ENCODE measurements around the gene AKR7A2. TPM values are rescaled to one million over a fixed set of nuclear protein-coding genes. Genes with fewer than 3 reads are reported as not detected.

The AKR7A2 gene
- total and polyA plus RNA-seq, 8 donors = 43.2 to 73.8 (median 63.5) TPM

DNA sequence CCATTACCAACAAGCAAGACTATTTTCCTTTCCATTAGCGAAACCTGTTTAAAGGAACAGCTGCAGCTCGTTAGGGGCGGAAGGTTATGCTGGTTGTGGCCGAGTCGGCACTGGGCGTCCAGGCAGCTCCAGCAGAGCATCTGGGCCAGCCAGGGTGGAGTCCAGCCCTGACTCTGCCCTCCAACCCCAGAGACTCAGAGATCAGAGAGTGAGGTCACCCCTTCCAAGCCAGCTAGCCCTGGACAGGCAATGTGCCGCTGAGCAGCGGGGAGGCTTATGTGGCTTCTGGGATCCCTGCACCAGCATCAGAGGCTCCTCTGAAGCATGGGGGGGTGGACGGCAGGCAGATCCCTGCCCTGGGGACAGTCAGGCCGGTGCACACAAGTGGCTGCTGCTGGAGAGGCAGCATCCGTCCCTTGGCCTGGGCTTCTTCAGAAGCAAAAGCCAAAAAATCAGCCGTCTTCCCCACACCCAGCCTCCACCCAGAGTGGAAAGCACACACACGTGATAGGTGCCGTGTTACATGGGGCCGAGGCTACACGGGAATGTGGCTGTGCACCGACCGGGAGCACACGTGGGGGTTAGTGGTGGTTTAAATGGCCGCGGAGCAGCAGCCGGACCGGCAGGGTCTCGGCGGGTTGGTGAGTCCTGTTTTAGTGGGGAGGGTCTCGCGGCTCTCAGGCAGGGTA is 30.3 kb upstream of the AKR7A2 start:
- Histone ChIP-seq H3K27ac (no peak overlapping the region), H3K4me3 (no peak overlapping the region), H3K36me3 (peaks cover 0 to 87% of the 10 kb centered on the region in 2 donors)

GRCh38 chr1:19341201-19342061 is 29.5 kb upstream of the AKR7A2 start:
- Histone ChIP-seq H3K4me3 (no peak overlapping the region), H3K36me3 (peaks cover 0 to 88% of the 10 kb centered on the region in 2 donors), H3K27me3 (no peaks in the 10 kb centered on the region), H3K27ac (no peak overlapping the region), H3K9me3 (no peaks in the 10 kb centered on the region), H3K4me1 (peaks cover 0 to 1% of the 10 kb centered on the region in 2 donors)
- DNase-seq (peak in 3 of 4 donors; percentile 48 to 64 (median 50)), ATAC-seq (peak; percentile 75)
- intact Hi-C loops (cut with DNase I) = loop anchor here in 1 of 2 donors (10.0 kb wide), 1 partner anchor 313 kb away; no protein-coding TSS in a partner anchor
- TF ChIP-seq, protein P1, sequence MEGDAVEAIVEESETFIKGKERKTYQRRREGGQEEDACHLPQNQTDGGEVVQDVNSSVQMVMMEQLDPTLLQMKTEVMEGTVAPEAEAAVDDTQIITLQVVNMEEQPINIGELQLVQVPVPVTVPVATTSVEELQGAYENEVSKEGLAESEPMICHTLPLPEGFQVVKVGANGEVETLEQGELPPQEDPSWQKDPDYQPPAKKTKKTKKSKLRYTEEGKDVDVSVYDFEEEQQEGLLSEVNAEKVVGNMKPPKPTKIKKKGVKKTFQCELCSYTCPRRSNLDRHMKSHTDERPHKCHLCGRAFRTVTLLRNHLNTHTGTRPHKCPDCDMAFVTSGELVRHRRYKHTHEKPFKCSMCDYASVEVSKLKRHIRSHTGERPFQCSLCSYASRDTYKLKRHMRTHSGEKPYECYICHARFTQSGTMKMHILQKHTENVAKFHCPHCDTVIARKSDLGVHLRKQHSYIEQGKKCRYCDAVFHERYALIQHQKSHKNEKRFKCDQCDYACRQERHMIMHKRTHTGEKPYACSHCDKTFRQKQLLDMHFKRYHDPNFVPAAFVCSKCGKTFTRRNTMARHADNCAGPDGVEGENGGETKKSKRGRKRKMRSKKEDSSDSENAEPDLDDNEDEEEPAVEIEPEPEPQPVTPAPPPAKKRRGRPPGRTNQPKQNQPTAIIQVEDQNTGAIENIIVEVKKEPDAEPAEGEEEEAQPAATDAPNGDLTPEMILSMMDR (IDR thresholded peaks at IDR 0.05) = peak; percentile 80 to 82

More for the DNA sequence above, 30.3 kb upstream of the AKR7A2 start:
- TF ChIP-seq, protein P1 (IDR thresholded peaks at IDR 0.05) = no peak
- DNase-seq (no peak), ATAC-seq (no peak)
- Histone ChIP-seq H3K9me3 (no peaks in the 10 kb centered on the region), H3K27me3 (no peaks in the 10 kb centered on the region), H3K4me1 (peaks cover 0 to 9% of the 10 kb centered on the region in 2 donors)
- intact Hi-C loops (cut with DNase I) = loop anchor here in 1 of 2 donors (10.0 kb wide), 1 partner anchor 313 kb away; no protein-coding TSS in a partner anchor

DNA sequence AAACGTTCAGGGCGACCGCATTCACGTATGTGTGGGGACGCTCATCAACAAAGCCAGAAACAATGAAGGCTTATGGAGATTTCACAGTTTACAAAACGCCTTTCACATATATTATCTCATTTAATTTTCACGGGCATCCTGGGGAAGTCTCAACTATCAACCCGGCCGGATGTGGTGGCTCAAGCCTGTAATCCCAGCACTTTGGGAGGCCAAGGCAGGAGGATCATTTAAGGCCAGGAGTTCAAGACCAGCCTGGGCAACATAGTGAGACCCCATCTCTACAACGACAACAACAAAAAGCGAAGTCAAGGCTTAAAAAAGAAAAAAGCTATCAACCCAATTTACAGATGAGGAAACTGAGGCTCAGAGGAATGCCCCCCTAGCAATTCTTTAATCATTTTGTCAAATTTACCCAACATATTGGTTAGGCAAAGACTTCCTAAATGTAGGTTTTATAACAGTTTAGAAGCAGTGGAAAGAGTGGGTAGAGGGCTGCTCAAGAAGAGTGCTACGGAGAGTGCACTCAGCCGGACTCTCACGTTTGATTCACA is 28.5 kb upstream of the AKR7A2 start:
- intact Hi-C loops (cut with DNase I) = loop anchor here in 1 of 2 donors (10.0 kb wide), 1 partner anchor 314 kb away; no protein-coding TSS in a partner anchor
- ATAC-seq = no peak
- Histone ChIP-seq H3K4me3 (no peak overlapping the region), H3K27me3 (no peaks in the 10 kb centered on the region), H3K9me3 (no peaks in the 10 kb centered on the region), H3K4me1 (no peaks in the 10 kb centered on the region), H3K36me3 (peaks cover 0 to 84% of the 10 kb centered on the region in 2 donors), H3K27ac (no peak overlapping the region)
- peak in 1 of 4 donors; percentile 24 for DNase-seq
- TF ChIP-seq, protein P1 (IDR thresholded peaks at IDR 0.05) = no peak

DNA sequence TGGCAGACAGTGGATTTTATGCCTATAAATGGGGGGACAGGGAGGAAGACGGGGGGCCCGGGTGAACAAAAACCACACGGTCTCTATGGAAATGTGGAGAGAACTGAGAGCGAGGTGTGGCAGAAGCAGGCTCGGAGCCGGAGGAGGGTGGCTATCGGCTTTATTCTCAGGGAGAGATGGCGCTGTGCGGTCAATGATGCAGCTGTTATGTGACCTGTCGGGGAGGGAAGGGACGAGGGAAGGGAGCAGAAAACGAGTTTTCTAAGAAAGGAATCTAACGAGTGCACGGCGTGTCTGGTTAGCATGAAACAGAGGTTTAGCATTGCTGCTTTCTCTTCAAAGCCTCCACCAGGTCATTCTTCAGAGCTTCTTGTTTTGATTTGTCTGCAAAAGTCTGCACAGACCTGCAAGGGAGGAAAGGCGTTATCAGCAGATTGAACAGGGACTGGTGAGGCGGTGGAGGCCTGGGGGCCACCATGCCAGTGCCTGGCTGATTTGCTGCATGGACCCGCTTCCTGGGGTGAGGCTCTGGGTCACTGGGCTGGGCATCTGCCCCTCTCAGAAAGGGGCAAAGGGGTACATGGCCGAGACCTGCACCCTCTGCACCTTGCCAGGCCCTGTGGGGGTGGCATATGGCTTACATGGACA is 27.4 kb upstream of the AKR7A2 start:
- H3K4me3 ChIP-seq = no peak overlapping the region
- peaks cover 0 to 73% of the 10 kb centered on the region in 2 donors for H3K36me3 ChIP-seq
- ATAC-seq = no peak
- no peaks in the 10 kb centered on the region for H3K27me3 ChIP-seq
- no peaks in the 10 kb centered on the region for H3K4me1 ChIP-seq
- no peak overlapping the region for H3K27ac ChIP-seq
- intact Hi-C loops (cut with DNase I) = no loop called here
- H3K9me3 ChIP-seq = no peaks in the 10 kb centered on the region
- DNase-seq = peak in 1 of 4 donors; percentile 47
- TF ChIP-seq, protein P1 (IDR thresholded peaks at IDR 0.05) = no peak
